GM12878 (cell line): Measurements from ENCODE around the gene ARHGAP45.

Experiments used
- BCLAF1 ChIP-seq: fragments of 450-650 bp; IDR thresholded peaks from 2 replicates; pipeline ENCODE4 v1.6.1; 2017; ENCODE audit warnings: antibody characterized with exemption, mild to moderate bottlenecking, moderate library complexity
- EZH2 ChIP-seq: IDR thresholded peaks from 2 replicates; pipeline ENCODE4 v1.6.1; 2012; ENCODE audit warnings: low read depth, mild to moderate bottlenecking, control low read depth, inconsistent platforms, low read length, borderline replicate concordance; ENCODE audit not compliant: control insufficient read depth
- GABPA ChIP-seq: IDR thresholded peaks from 2 replicates; pipeline ENCODE4 v1.6.1; 2014; ENCODE audit warnings: antibody characterized with exemption, low read depth, mild to moderate bottlenecking, inconsistent platforms
- NBN ChIP-seq: fragments of 450-650 bp; IDR thresholded peaks from 2 replicates; pipeline ENCODE4 v1.6.1; 2016
- POLR2A ChIP-seq: IDR thresholded peaks from 2 replicates; pipeline ENCODE4 v1.6.1; 2011; ENCODE audit warnings: low read depth, mild to moderate bottlenecking, low read length
- POLR2AphosphoS5 ChIP-seq: IDR thresholded peaks from 2 replicates; pipeline ENCODE4 v1.6.1; 2011; ENCODE audit warnings: mild to moderate bottlenecking, low read length, inconsistent platforms
- RELA ChIP-seq: fragments of 450-650 bp; IDR thresholded peaks from 2 replicates; pipeline ENCODE4 v1.8.0; 2014; ENCODE audit warnings: borderline replicate concordance; ENCODE audit not compliant: partially characterized antibody
- REST ChIP-seq: IDR thresholded peaks from 2 replicates; pipeline ENCODE4 v1.6.1; 2012; ENCODE audit warnings: mild to moderate bottlenecking, low read depth, low read length
- TAF1 ChIP-seq: IDR thresholded peaks from 2 replicates; pipeline ENCODE4 v1.6.1; 2011; ENCODE audit warnings: mild to moderate bottlenecking, low read depth, low read length, borderline replicate concordance
- ZNF687 ChIP-seq: fragments of 450-650 bp; IDR thresholded peaks from 2 replicates; pipeline ENCODE4 v1.6.1; 2017; ENCODE audit warnings: mild to moderate bottlenecking, moderate library complexity
- TF ChIP-seq, protein P1 (sequence below): fragments of 150-350 bp; IDR thresholded peaks from 2 replicates; pipeline ENCODE4 v1.6.1; 2016; ENCODE audit warnings: low read depth, low read length

DNA sequence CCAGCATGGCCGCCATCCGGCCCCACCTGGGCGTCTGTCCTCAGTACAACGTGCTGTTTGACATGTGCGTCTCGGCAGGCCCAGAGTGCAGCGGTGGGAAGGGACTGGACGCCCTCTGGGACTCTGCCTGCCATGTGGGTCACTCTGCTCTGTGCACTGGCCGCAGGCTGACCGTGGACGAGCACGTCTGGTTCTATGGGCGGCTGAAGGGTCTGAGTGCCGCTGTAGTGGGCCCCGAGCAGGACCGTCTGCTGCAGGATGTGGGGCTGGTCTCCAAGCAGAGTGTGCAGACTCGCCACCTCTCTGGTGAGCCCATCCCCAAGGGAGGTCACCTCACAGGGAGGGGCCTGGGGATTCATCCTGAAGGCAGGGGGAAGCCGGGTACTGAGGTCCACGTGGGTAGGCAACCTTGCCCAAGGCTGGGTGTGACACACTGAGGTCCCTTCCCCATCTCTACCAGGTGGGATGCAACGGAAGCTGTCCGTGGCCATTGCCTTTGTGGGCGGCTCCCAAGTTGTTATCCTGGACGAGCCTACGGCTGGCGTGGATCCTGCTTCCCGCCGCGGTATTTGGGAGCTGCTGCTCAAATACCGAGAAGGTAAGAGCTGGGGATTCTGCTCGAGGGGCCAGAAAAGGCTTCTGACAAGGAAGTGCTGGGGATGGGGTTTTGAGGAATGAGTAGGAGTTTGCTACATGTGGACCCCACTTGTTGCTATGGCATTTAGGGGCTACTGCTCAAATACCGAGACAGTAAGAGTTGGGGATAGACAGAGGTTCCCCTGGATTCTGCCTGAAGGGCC lies 15.8 kb upstream of the ARHGAP45 start:
- TF ChIP-seq POLR2A (no peak), GABPA (no peak), POLR2AphosphoS5 (no peak), REST (no peak), TAF1 (no peak), RELA (no peak), NBN (no peak), BCLAF1 (no peak), EZH2 (no peak), ZNF687 (no peak)
- TF ChIP-seq, protein P1, sequence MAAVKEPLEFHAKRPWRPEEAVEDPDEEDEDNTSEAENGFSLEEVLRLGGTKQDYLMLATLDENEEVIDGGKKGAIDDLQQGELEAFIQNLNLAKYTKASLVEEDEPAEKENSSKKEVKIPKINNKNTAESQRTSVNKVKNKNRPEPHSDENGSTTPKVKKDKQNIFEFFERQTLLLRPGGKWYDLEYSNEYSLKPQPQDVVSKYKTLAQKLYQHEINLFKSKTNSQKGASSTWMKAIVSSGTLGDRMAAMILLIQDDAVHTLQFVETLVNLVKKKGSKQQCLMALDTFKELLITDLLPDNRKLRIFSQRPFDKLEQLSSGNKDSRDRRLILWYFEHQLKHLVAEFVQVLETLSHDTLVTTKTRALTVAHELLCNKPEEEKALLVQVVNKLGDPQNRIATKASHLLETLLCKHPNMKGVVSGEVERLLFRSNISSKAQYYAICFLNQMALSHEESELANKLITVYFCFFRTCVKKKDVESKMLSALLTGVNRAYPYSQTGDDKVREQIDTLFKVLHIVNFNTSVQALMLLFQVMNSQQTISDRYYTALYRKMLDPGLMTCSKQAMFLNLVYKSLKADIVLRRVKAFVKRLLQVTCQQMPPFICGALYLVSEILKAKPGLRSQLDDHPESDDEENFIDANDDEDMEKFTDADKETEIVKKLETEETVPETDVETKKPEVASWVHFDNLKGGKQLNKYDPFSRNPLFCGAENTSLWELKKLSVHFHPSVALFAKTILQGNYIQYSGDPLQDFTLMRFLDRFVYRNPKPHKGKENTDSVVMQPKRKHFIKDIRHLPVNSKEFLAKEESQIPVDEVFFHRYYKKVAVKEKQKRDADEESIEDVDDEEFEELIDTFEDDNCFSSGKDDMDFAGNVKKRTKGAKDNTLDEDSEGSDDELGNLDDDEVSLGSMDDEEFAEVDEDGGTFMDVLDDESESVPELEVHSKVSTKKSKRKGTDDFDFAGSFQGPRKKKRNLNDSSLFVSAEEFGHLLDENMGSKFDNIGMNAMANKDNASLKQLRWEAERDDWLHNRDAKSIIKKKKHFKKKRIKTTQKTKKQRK: no peak
